ENCODE results near the gene TTYH1. TPM values are rescaled to one million over a fixed set of nuclear protein-coding genes. Genes with fewer than 3 reads are reported as not detected.

TTYH1 gene
- total and polyA plus RNA-seq, 2 of the 8 experiments (the other 6 are each of a cell fraction or from before 2014, with no cell fraction given) = 26.7 to 46.5 TPM

DNA sequence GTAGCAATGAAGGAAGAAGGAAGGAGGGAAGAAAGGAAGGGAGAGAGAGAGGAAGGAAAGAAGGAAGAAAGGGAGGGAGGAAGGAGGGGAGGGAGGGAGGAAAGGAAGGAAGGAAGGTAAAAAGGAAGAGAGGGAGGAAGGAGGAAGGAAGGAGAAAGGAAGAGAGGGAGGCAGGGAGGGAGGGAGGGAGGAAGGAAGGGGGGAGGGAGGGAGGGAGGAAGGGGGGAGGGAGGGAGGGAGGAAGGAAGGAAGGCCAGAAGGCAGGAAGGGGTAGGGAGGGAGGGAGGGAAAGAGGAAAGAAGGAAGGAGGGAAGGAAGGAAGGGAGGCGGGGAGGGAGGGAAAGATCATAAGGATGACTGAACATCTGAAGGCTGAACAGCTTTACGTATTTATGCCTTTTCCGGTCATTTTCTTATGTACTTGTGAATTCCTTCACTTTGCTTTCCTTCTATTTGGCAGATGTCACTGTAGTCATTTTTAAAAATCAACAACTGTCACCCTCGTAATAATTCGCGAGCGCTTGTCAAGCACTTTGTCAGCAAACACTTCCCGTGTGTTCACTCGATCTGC is 6.7 kb upstream of the TTYH1 start (continued):
- TF ChIP-seq CBX8 (IDR thresholded peaks at IDR 0.05; ENCODE audit: borderline replicate concordance, low read depth, low read length) (no peak), POLR2A (IDR thresholded peaks at IDR 0.05; ENCODE audit: control extremely low read depth in 1 of 2, low read depth in 2 of 2, low read length in 2 of 2) (no peak), SP4 (IDR thresholded peaks at IDR 0.05; ENCODE audit: low read length) (no peak), CEBPB (IDR thresholded peaks at IDR 0.05; ENCODE audit: low read depth, low read length) (no peak), CBX5 (IDR thresholded peaks at IDR 0.05; ENCODE audit: low read depth, low read length) (no peak)

All from H1 (cell line).